A549 (cell line): Measurements from ENCODE around the gene SCTR. TPM values are rescaled to one million over a fixed set of nuclear protein-coding genes. Genes with fewer than 3 reads are reported as not detected.

Experiments
- ATAC-seq, 2 experiments: fragments of 200-7000 bp in 1 of 2; fragments of >200 bp in 1 of 2; cut with Nextera tagmentation in 1 of 2; cut with Tn5 transposase in 1 of 2; 3 replicates each; pipeline versions ENCODE4 v1.8.0 to v1.9.1; 2018 to 2020; ENCODE audit warnings: mild to moderate bottlenecking in 1 of 2, moderate library complexity in 1 of 2
- CTCF ChIA-PET: fragments of 300-600 bp; sonication (Branson Sonifier 250); formaldehyde crosslinking; extraction: SDS; loops from one replicate; lab custom pipeline; 2021; ENCODE audit warnings: antibody characterized with exemption, inconsistent platforms; lab: Yijun Ruan, JAX
- POLR2A ChIA-PET: fragments of 350-600 bp; formaldehyde crosslinking; extraction: SDS; loops from one replicate; lab custom pipeline; 2021; ENCODE audit warnings: antibody characterized with exemption, inconsistent platforms; lab: Yijun Ruan, JAX
- DNase-seq, 2 experiments: peaks; one replicate each; pipeline versions ENCODE4 v3.0.0 to v3.0.0-alpha.2; 2011 to 2016; ENCODE audit warnings: low read depth in 1 of 2, low spot score in 1 of 2
- FAIRE-seq: peaks from 2 replicates; lab custom pipeline; 2011; peaks lifted over from hg19 to GRCh38; lab: Jason Lieb, UNC
- H3K27ac ChIP-seq, 2 experiments: fragments of >200 bp; sonication (Bioruptor Twin); formaldehyde crosslinking; 3 replicates each; pipeline ENCODE4 v1.5.1; 2016 to 2017
- H3K4me1 ChIP-seq: fragments of >200 bp; sonication (Bioruptor Twin); formaldehyde crosslinking; 3 replicates; pipeline ENCODE4 v1.6.1; 2016
- H3K4me2 ChIP-seq: fragments of >200 bp; sonication (Bioruptor Twin); formaldehyde crosslinking; 3 replicates; pipeline ENCODE4 v1.6.1; 2016
- H3K4me3 ChIP-seq: fragments of >200 bp; sonication (Bioruptor Twin); formaldehyde crosslinking; 3 replicates; pipeline ENCODE4 v1.5.1; 2016
- H3K9me3 ChIP-seq: fragments of >200 bp; sonication (Bioruptor Twin); formaldehyde crosslinking; 3 replicates; pipeline ENCODE4 v1.6.1; 2016
- BHLHE40 ChIP-seq: IDR thresholded peaks from 2 replicates; pipeline ENCODE4 v1.6.1; 2012; ENCODE audit warnings: low read depth, low read length, inconsistent platforms
- CBX8 ChIP-seq: fragments of 200-600 bp; sonication (generic); IDR thresholded peaks from 2 replicates; pipeline ENCODE4 v1.6.1; 2016
- CEBPB ChIP-seq, 2 experiments: fragments of >200 bp in 1 of 2; sonication (Bioruptor Twin) in 1 of 2; formaldehyde crosslinking in 1 of 2; IDR thresholded peaks; 2 replicates each; pipeline ENCODE4 v1.6.1; 2012 to 2016
- CHD2 ChIP-seq: fragments of 150-350 bp; IDR thresholded peaks from 2 replicates; pipeline ENCODE4 v1.6.1; 2014; ENCODE audit warnings: low read length; ENCODE audit not compliant: partially characterized antibody
- CTCF ChIP-seq: fragments of >200 bp; sonication (Bioruptor Twin); formaldehyde crosslinking; IDR thresholded peaks from 3 replicates; pipeline ENCODE4 v1.5.1; 2016
- E2F6 ChIP-seq: IDR thresholded peaks from 2 replicates; pipeline ENCODE4 v1.6.1; 2012; ENCODE audit warnings: low read depth, borderline replicate concordance
- EP300 ChIP-seq, 2 experiments: fragments of >200 bp; sonication (Bioruptor Twin); formaldehyde crosslinking; IDR thresholded peaks; 2 replicates in 1 of 2; 3 replicates in 1 of 2; pipeline ENCODE4 v1.6.1; 2016 to 2017
- ESRRA ChIP-seq: fragments of 150-350 bp; IDR thresholded peaks from 2 replicates; pipeline ENCODE4 v1.6.1; 2014; ENCODE audit warnings: mild to moderate bottlenecking, low read length, borderline replicate concordance
- FOSL2 ChIP-seq, 2 experiments: fragments of 450-650 bp in 1 of 2; fragments of >200 bp in 1 of 2; sonication (Bioruptor Twin) in 1 of 2; formaldehyde crosslinking; IDR thresholded peaks; 2 replicates each; pipeline versions ENCODE4 v1.5.0 to v1.6.1; 2016 to 2020; ENCODE audit warnings: mild to moderate bottlenecking in 1 of 2, moderate library complexity in 1 of 2
- FOXS1 ChIP-seq: fragments of 250-450 bp; sonication (Bioruptor Pico); IDR thresholded peaks from 2 replicates; pipeline ENCODE4 v1.5.0; 2020; ENCODE audit warnings: mild to moderate bottlenecking, moderate library complexity
- HMGXB4 ChIP-seq: fragments of 250-450 bp; sonication (Bioruptor Pico); IDR thresholded peaks from 2 replicates; pipeline ENCODE4 v1.5.0; 2021; ENCODE audit warnings: mild to moderate bottlenecking, moderate library complexity, borderline replicate concordance
- HOXA7 ChIP-seq: fragments of 250-450 bp; sonication (Bioruptor Pico); IDR thresholded peaks from 2 replicates; pipeline ENCODE4 v1.5.0; 2020; ENCODE audit warnings: mild to moderate bottlenecking, moderate library complexity
- HOXB13 ChIP-seq: fragments of 250-450 bp; sonication (Bioruptor Pico); IDR thresholded peaks from 2 replicates; pipeline ENCODE4 v1.5.0; 2020; ENCODE audit warnings: low read depth, mild to moderate bottlenecking, moderate library complexity
- HOXB5 ChIP-seq: fragments of 250-450 bp; sonication (Bioruptor Pico); IDR thresholded peaks from 2 replicates; pipeline ENCODE4 v1.5.0; 2020; ENCODE audit warnings: mild to moderate bottlenecking, moderate library complexity
- JUN ChIP-seq, 2 experiments: fragments of >200 bp; sonication (Bioruptor Twin); formaldehyde crosslinking; IDR thresholded peaks; 2 replicates in 1 of 2; 3 replicates in 1 of 2; pipeline ENCODE4 v1.6.1; 2016 to 2017
- JUNB ChIP-seq: fragments of >200 bp; sonication (Bioruptor Twin); formaldehyde crosslinking; IDR thresholded peaks from 2 replicates; pipeline ENCODE4 v1.6.1; 2016
- KDM5A ChIP-seq: fragments of 200-600 bp; sonication (generic); IDR thresholded peaks from 2 replicates; pipeline ENCODE4 v1.6.1; 2016; ENCODE audit warnings: antibody characterized with exemption, mild to moderate bottlenecking
- MAFK ChIP-seq: fragments of 450-650 bp; IDR thresholded peaks from 2 replicates; pipeline ENCODE4 v1.6.1; 2014; ENCODE audit not compliant: partially characterized antibody
- MAZ ChIP-seq: fragments of 150-350 bp; IDR thresholded peaks from 2 replicates; pipeline ENCODE4 v1.6.1; 2014; ENCODE audit warnings: antibody characterized with exemption, low read depth, low read length, borderline replicate concordance
- NR3C1 ChIP-seq: fragments of >200 bp; sonication (Bioruptor Twin); formaldehyde crosslinking; IDR thresholded peaks from 3 replicates; pipeline ENCODE4 v1.6.1; 2017
- PHF8 ChIP-seq: fragments of 200-600 bp; sonication (generic); IDR thresholded peaks from 2 replicates; pipeline ENCODE4 v1.6.1; 2016; ENCODE audit warnings: low read depth, mild to moderate bottlenecking, antibody characterized with exemption, moderate library complexity, borderline replicate concordance
- RAD21 ChIP-seq, 2 experiments: fragments of >200 bp in 1 of 2; sonication (Bioruptor Twin) in 1 of 2; formaldehyde crosslinking in 1 of 2; IDR thresholded peaks in 1 of 2; conservative IDR thresholded peaks in 1 of 2; 2 replicates in 1 of 2; 3 replicates in 1 of 2; pipeline ENCODE4 v1.6.1; 2012 to 2018; ENCODE audit warnings: inconsistent platforms in 1 of 2
- RFX5 ChIP-seq: fragments of 450-650 bp; IDR thresholded peaks from 2 replicates; pipeline ENCODE4 v1.7.1; 2014; ENCODE audit warnings: antibody characterized with exemption, mild to moderate bottlenecking, moderate library complexity
- SMC3 ChIP-seq: fragments of >200 bp; sonication (Bioruptor Twin); formaldehyde crosslinking; IDR thresholded peaks from 3 replicates; pipeline ENCODE4 v1.6.1; 2018; ENCODE audit warnings: inconsistent platforms
- SREBF2 ChIP-seq: fragments of 450-650 bp; IDR thresholded peaks from 2 replicates; pipeline ENCODE4 v1.6.1; 2014; ENCODE audit warnings: mild to moderate bottlenecking, moderate library complexity
- TP53 ChIP-seq: fragments of 250-450 bp; sonication (Bioruptor Pico); IDR thresholded peaks from 2 replicates; pipeline ENCODE4 v1.5.0; 2021; ENCODE audit warnings: mild to moderate bottlenecking, moderate library complexity
- ZFP36 ChIP-seq: fragments of 450-650 bp; IDR thresholded peaks from 2 replicates; pipeline ENCODE4 v1.6.1; 2014; ENCODE audit warnings: borderline replicate concordance; ENCODE audit not compliant: partially characterized antibody
- ZSCAN20 ChIP-seq: fragments of 250-450 bp; sonication (Bioruptor Pico); IDR thresholded peaks from 2 replicates; pipeline ENCODE4 v1.8.0; 2022; ENCODE audit warnings: mild to moderate bottlenecking, moderate library complexity
- WGBS: methylation state at CpG from one replicate; pipeline ENCODE4 v1.1.6; 2017; ENCODE audit errors: missing lambda C conversion rate; 5-methylcytosine and 5-hydroxymethylcytosine counted together
- polyA plus RNA-seq, 4 experiments: library from polyadenylated mRNA; depleted of rRNA in 3 of 4; stranded (reverse); fragments of >200 nt; fragmentation: RNase III in 1 of 4; extraction: RNeasy Plus Mini Kit Qiagen cat#74134 plus additional on column Dnase treatment in 1 of 4; gene quantifications; 2 replicates in 3 of 4; 3 replicates in 1 of 4; pipeline ENCODE4 v1.2.3, GENCODE V29; 2011 to 2017

The SCTR gene
- polyA plus RNA-seq, 2 of the 4 experiments (the other 2 are of a cell fraction): not detected

- DNase-seq: peak in 1 of 2 experiments; percentile 46
- Histone ChIP-seq H3K4me2 (no peak overlapping the region), H3K9me3 (no peaks in the 10 kb centered on the region), H3K4me3 (no peak overlapping the region), H3K4me1 (no peaks in the 10 kb centered on the region), H3K27ac (no peak overlapping the region)
- 23% methylated on average over 3 of the region's 3 CpGs for WGBS
- peak; percentile 66 to 76 for ATAC-seq
- ChIA-PET POLR2A (no interaction called here), CTCF (interaction anchor here (0.8 to 2.7 kb wide), 2 partner anchors 9 to 11 kb away, joined by 3 to 11 read pairs; no protein-coding TSS in a partner anchor)
- TF ChIP-seq FOSL2 (IDR thresholded peaks at IDR 0.05): no peak
- no peak for TF ChIP-seq FOSL2 (CRISPR knock-in tag; IDR thresholded peaks at IDR 0.05)
- peak; percentile 36 to 47; a peak in 3 of 5 replicates for TF ChIP-seq RAD21 (conservative IDR thresholded peaks at IDR 0.05 in 1 of 2, IDR thresholded peaks at IDR 0.05 in 1 of 2)
- TF ChIP-seq CHD2: no peak
- peak; percentile 26; the same call in 2 of the 3 replicates for TF ChIP-seq CTCF
- peak; percentile 31; the same call in 1 of the 3 replicates for TF ChIP-seq SMC3
- no peak for TF ChIP-seq KDM5A
- TF ChIP-seq HOXB5 (CRISPR knock-in tag): no peak
- TF ChIP-seq JUN (IDR thresholded peaks at IDR 0.05): no peak
- FAIRE-seq: no peak
These were observed 7.0 kb upstream of the SCTR start for GRCh38 chr2:119531292-119531691.

GRCh38 chr2:119527999-119528398, 3.7 kb upstream of the SCTR start:
- 79% methylated on average over 2 of the region's 2 CpGs for WGBS
- FAIRE-seq: no peak
- POLR2A ChIA-PET: no interaction called here

GRCh38 chr2:119525614-119526013, 1.3 kb upstream of the SCTR start:
- no peak for ATAC-seq
- TF ChIP-seq KDM5A (no peak), RFX5 (no peak), HOXB13 (no peak), SMC3 (no peak)
- TF ChIP-seq, all 56 proteins: peak for 0
- DNase-seq (no peak), FAIRE-seq (no peak)
- ChIA-PET CTCF (no interaction called here), POLR2A (no interaction called here)
- whole genome bisulfite sequencing: 79% methylated on average over 4 of the region's 4 CpGs
- Histone ChIP-seq H3K4me2 (no peak overlapping the region), H3K27ac (no peak overlapping the region), H3K9me3 (no peaks in the 10 kb centered on the region), H3K4me3 (no peak overlapping the region), H3K4me1 (no peaks in the 10 kb centered on the region)

More at GRCh38 chr2:119527999-119528398, 3.7 kb upstream of the SCTR start:
- H3K9me3 ChIP-seq: no peaks in the 10 kb centered on the region
- no peak overlapping the region for H3K4me2 ChIP-seq
- H3K4me3 ChIP-seq: no peak overlapping the region
- no peaks in the 10 kb centered on the region for H3K4me1 ChIP-seq
- CTCF ChIA-PET: interaction anchor here (0.6 kb wide), 1 partner anchor 20 kb away, joined by 4 read pairs; no protein-coding TSS in a partner anchor
- DNase-seq (no peak), ATAC-seq (no peak)
- no peak overlapping the region for H3K27ac ChIP-seq
- TF ChIP-seq TP53 (no peak), FOXS1 (CRISPR knock-in tag) (no peak), ZFP36 (no peak), CEBPB (IDR thresholded peaks at IDR 0.05) (peak in 1 of 2 experiments; percentile 27; a peak in 1 of 4 replicates)

GRCh38 chr2:119523383-119523951, 816 bp downstream of the SCTR start:
- POLR2A ChIA-PET: no interaction called here
- Histone ChIP-seq H3K4me2 (peak overlapping the region; percentile 72), H3K4me1 (no peaks in the 10 kb centered on the region), H3K27ac (no peak overlapping the region), H3K4me3 (peak overlapping the region; percentile 24), H3K9me3 (no peaks in the 10 kb centered on the region)
- no peak; a peak in 1 of 6 replicates for ATAC-seq
- no peak for FAIRE-seq
- 9% methylated on average over 21 of the region's 21 CpGs for WGBS
- CTCF ChIA-PET: interaction anchor here (0.7 to 1.2 kb wide), 3 partner anchors 9 to 47 kb away, joined by 3 read pairs; no protein-coding TSS in a partner anchor
- no peak for DNase-seq
- no peak for TF ChIP-seq MAFK
- TF ChIP-seq MAZ: no peak
- no peak for TF ChIP-seq EP300 (IDR thresholded peaks at IDR 0.05)
- TF ChIP-seq ESRRA: no peak
- no peak for TF ChIP-seq CHD2
- TF ChIP-seq NR3C1: no peak
- no peak for TF ChIP-seq CBX8
- no peak for TF ChIP-seq HOXB5 (CRISPR knock-in tag)
- TF ChIP-seq SREBF2: no peak
- TF ChIP-seq ZSCAN20 (CRISPR knock-in tag): no peak
- TF ChIP-seq BHLHE40: no peak
- TF ChIP-seq PHF8: no peak
- TF ChIP-seq HMGXB4 (CRISPR knock-in tag): no peak
- TF ChIP-seq HOXA7: no peak
- TF ChIP-seq E2F6: no peak
- no peak for TF ChIP-seq JUNB
